Glomerular visceral epithelial cell (primary cell): ENCODE data around the gene ARHGAP26.

ENCODE experiments used
- DNase-seq: peaks from one replicate; pipeline ENCODE4 v3.0.0-alpha.2; 2016; ENCODE audit errors: extremely low spot score

Gene ARHGAP26

GRCh38 chr5:142872217-142872616 lies 102.0 kb downstream of the ARHGAP26 start:
- DNase-seq = no peak

GRCh38 chr5:142872795-142873194 lies 102.6 kb downstream of the ARHGAP26 start:
- DNase-seq = peak; percentile 85

DNA sequence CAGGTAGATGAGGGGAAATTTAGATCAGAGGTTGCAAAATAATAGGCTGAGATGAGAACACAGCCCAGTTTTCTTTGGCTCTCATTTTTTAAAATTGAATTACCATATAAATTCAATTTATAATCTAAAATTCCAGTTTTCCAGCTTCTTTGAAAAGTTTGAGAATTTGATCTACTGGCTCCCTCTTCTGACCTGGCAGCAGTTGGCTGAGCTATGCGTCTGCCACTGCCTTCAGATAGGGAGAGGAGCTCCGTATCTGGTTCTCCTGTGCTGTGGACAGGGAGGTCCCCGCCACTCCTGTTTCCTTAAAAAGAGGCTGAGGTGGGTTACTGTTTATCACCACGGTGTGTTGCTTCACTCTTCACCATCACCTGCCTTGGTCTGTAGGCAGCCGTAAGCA lies 103.7 kb downstream of the ARHGAP26 start:
- DNase-seq = no peak

DNA sequence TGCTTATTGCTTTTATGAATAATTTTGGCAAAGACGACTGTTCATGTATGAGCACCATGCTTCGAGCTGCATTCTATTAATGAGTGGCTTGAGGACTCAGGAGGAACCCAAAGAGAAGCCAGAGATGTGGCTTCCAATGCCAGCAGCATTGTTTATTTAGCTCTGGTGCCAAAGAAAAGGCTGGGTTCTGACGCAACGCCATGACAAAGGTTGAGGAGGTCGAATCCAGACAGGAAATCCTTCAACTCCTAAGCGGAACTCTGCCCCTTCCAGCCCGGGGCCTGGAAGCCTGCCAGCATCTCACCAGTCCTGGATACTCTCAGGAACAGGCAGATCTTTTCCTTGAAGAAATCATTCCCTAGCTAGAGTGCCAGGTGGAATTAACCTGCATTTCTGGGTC lies 104.4 kb downstream of the ARHGAP26 start:
- DNase-seq = peak; percentile 84

DNA sequence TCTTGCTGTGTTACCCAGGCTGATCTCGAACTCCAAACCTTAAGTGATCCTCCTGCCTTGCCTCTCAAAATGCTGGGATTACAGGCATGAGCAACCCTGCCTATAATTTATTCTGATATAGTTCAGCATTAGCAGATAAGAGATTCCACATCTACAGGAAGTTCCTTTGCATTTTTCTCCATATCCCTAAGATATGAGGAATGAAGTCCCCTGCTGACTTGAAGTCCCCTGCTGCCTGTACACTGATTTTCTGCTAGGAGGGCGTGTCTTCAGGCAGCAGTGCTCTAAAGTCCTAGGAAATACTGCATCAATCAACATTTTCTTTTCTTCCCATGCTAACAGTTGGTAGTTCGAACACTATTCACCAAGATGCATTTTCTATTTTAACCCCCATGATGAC lies 105.8 kb downstream of the ARHGAP26 start:
- no peak for DNase-seq

DNA sequence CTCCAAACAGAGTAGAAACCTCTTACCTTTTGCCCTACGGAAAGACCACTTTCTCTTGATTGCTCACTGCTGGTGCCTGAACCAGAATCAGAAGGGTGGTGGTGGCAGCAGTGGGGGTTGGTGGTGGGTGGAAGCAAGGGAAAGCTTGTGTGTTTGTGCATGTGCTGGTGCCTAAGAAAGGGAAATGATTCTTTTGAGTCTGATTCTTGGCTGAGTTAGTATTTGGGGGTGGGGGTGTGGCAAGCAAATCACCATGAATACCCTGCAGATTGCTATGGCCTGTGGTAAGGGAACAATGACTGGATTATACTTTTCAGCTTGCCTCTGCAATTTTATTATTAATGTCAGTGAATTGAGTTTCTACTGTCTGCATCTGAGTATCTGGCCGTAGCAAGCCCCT lies 106.6 kb downstream of the ARHGAP26 start:
- DNase-seq = no peak

GRCh38 chr5:142878111-142878510 lies 107.9 kb downstream of the ARHGAP26 start:
- no peak for DNase-seq

GRCh38 chr5:142878638-142879037 lies 108.5 kb downstream of the ARHGAP26 start:
- no peak for DNase-seq

- no peak for DNase-seq
Measured at GRCh38 chr5:142881076-142881783, 111.1 kb downstream of the ARHGAP26 start.

GRCh38 chr5:142881784-142882126 lies 111.6 kb downstream of the ARHGAP26 start:
- no peak for DNase-seq

DNA sequence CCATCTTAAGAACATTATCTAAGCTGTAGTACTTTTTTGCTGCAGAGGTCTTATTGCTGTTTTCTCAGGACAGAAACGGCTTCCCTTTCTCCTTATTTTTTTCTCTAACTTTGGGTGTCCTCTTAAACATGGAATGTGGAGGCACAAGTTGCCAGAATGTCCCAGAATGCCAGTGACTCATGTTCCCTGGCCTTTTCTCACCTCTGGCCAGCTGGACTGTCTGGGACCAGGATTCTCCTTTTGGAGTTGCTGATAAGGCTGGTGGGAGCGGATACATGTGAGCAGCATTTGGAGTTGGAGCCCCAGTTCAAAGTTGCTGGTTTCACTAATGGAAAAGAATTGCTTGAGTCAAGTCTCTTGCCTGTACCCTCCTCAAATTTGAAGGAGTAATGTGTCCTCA lies 112.8 kb downstream of the ARHGAP26 start:
- DNase-seq = no peak

- DNase-seq = no peak
Measured at GRCh38 chr5:142883438-142883837, 113.3 kb downstream of the ARHGAP26 start.

DNA sequence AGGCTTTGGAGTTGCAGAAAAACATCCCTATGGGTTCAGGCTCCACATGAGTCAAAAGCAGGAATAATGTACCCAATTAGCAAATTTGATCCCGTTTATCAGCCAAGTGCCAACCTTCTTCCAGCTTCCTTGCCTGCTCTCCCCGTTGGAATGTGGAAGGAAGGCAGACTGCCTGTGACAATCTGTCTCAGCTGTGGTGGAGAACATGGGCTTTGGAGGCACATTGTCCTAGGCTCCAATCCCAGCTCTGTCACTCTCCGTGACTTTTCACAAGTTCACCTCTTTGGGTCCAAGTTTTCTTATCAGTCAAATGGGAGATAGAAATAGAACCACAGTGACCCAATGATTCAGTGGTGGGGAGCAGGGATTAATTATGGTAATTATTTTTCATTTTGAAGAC lies 113.9 kb downstream of the ARHGAP26 start:
- no peak for DNase-seq

DNA sequence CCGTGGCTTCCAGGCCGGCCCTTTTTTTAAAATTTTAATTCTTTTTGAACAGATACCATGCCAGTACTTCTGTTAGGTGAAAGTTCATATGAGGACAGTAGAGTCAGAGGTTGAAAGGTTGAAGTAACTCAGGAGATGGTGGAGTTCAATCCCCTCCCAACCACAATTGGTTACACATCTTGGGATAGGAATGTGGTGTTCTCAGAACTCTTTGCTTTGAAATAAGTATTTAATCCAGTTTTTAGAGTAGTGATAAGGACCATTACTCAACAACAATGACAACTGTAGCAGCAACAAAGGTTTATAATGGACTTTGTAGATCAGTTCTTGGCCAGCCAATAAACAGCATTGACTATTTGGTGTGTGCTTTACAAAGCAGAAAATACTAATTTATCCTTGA lies 116.0 kb downstream of the ARHGAP26 start:
- no peak for DNase-seq

DNA sequence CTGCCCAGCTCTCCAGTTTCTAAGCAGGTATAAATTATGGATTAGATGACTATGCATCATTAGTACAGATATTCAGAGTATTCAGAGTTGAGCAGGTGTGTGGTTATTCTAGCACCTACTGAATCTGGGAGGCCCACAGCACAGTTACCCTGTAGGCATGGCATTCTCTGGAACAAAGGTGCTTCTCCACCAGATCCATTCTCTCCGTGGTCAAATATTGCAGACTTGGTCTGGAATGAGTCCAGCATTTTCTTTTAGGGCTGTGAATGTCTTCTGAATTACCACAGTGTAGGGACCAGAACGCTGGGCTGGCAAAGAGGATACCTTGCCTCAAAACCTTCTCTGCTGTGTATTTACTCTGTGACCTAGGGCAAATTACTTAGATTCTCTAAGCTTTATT lies 116.8 kb downstream of the ARHGAP26 start:
- DNase-seq = no peak

DNA sequence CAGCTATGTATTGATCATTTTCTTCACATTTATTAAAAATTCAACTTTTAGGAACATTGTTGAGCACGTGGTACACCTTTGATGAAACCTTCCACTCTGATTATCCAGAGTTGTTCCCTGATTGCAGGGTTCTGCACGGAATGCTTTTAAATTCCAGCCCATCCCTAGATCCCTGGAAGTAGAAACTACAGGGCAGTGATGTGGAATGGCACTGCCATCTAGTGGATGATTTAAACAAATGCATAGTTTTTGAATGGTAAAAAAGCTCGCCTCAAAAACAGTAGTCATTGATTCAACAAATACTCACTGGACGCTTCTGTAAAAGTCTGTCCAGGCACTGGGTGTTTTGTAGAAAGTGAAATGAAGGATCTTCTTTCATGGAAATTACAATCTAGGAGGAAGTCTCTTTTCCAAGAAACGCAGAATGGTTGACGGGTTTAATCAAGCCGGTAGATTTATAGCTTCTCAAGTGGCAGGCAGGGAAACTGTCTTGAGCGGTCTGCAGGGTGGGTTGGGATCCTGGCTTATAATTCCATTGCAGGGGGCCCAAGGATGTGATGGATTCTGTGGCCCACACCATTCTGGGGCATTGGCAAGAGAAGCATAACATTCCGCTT lies 118.4 kb downstream of the ARHGAP26 start:
- DNase-seq = peak; percentile 53

DNA sequence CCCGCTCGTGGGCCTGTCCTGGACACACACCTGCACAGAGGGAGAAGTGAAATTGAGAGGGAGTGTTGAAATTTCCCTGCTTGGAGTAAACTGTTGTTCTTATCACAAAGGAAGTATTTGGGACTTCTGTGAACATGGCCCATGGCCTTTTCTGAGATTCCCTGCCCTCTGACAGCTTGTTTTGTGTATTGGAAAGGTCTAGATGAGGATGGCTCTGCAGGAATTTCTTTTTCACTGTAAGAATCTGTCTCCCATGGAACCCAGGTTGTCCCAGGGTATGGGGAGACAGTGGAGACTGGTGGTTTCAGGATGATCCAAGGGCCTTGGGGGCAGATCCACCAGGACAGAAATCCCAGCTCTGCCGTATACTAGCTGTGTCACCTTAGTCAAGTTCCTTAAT lies 121.8 kb downstream of the ARHGAP26 start:
- DNase-seq = no peak

- no peak for DNase-seq
Measured at GRCh38 chr5:142894315-142894714, 124.1 kb downstream of the ARHGAP26 start.

DNA sequence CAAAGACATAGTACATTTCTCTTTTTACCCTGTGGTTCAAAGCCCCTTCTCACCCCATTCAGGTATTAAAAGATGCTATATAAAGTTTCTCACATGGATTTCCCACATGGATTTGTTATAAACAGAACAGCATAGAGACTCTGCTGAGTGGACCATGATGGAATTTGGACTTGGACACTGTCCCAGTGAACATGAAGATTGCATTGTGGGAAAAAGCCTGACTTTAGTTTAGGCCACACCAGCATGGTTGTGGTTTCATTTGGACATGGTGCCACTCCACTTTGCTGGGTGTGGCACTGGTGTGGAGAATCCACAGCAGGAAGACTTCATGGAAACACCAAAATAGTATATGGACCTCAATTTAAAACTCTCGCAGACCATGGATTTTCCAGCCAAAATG lies 124.6 kb downstream of the ARHGAP26 start:
- peak; percentile 40 for DNase-seq

GRCh38 chr5:142896325-142897007 lies 126.3 kb downstream of the ARHGAP26 start:
- no peak for DNase-seq

DNA sequence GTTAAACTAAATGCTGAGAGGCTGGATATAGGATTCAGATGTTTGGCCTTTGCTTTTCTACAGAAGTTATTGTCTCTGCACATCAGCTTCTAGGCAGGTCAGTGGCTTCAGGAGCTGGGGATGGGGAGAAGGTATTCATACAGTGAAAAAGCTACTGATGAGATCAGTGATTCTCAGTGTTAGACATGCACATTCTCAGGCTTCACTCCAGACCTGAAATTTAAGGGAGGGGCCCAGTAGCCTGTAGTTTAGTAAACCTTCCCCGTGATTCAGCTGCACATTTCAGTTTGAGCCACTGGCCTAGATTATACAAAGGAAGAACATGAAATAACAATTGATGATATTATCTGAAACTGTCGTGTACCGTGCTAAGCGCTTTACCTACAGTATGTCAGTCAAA lies 127.2 kb downstream of the ARHGAP26 start:
- DNase-seq = no peak

GRCh38 chr5:142900927-142901326 lies 130.8 kb downstream of the ARHGAP26 start:
- DNase-seq = peak; percentile 26

GRCh38 chr5:142901476-142902185 lies 131.5 kb downstream of the ARHGAP26 start:
- DNase-seq = no peak
